Measurements from ENCODE around the gene PCDHGB5.
"Not testable (repeated sequence)": the region's sequence is repeated elsewhere in the genome, so short reads cannot be mapped to it uniquely, and the experiment has no call there.

PCDHGB5 gene

GRCh38 chr5:141430332-141431113 is 32.8 kb downstream of the PCDHGB5 start, which contains the start of gene PCDHGA12:
PCDHGA12 (plus strand) TSS chr5:141430507; CDS start chr5:141430760, 253 bp downstream.
- H3K4me3 ChIP-seq (replicated peaks; ENCODE audit: low read depth, low read length): peak within 1 kb of the TSS; percentile 54
- DNase-seq (ENCODE audit: low read depth): peak; percentile 98

GRCh38 chr5:141431286-141431685 is 33.5 kb downstream of the PCDHGB5 start:
- H3K4me3 ChIP-seq (replicated peaks; ENCODE audit: low read depth, low read length): peak overlapping the region; percentile 54
- DNase-seq (ENCODE audit: low read depth): peak; percentile 71
- TF ChIP-seq CTCF (IDR thresholded peaks at IDR 0.05; ENCODE audit: low read length, missing control alignments): no peak

More at GRCh38 chr5:141430332-141431113, 32.8 kb downstream of the PCDHGB5 start, which contains the start of gene PCDHGA12:
- TF ChIP-seq CTCF (IDR thresholded peaks at IDR 0.05; ENCODE audit: low read length, missing control alignments): peak; percentile 78

GRCh38 chr5:141432308-141432707 is 34.6 kb downstream of the PCDHGB5 start:
- not testable (repeated sequence) for DNase-seq (ENCODE audit: low read depth); H3K4me3 ChIP-seq (replicated peaks; ENCODE audit: low read depth, low read length)

- not testable (repeated sequence) for H3K4me3 ChIP-seq (replicated peaks; ENCODE audit: low read depth, low read length); DNase-seq (ENCODE audit: low read depth)
Observed at GRCh38 chr5:141432726-141433125, 35.0 kb downstream of the PCDHGB5 start.

- TF ChIP-seq CTCF (IDR thresholded peaks at IDR 0.05; ENCODE audit: low read length, missing control alignments): no peak
- H3K4me3 ChIP-seq (replicated peaks; ENCODE audit: low read depth, low read length): no peak overlapping the region
- no peak for DNase-seq (ENCODE audit: low read depth)
Observed at GRCh38 chr5:141434006-141434405, 36.3 kb downstream of the PCDHGB5 start.

GRCh38 chr5:141437221-141437620 is 39.5 kb downstream of the PCDHGB5 start:
- no peak overlapping the region for H3K4me3 ChIP-seq (replicated peaks; ENCODE audit: low read depth, low read length)
- no peak for DNase-seq (ENCODE audit: low read depth)
- no peak for TF ChIP-seq CTCF (IDR thresholded peaks at IDR 0.05; ENCODE audit: low read length, missing control alignments)

- no peak for DNase-seq (ENCODE audit: low read depth)
- no peak for TF ChIP-seq CTCF (IDR thresholded peaks at IDR 0.05; ENCODE audit: low read length, missing control alignments)
- no peak overlapping the region for H3K4me3 ChIP-seq (replicated peaks; ENCODE audit: low read depth, low read length)
Observed at GRCh38 chr5:141439411-141440141, 41.8 kb downstream of the PCDHGB5 start.

All from fibroblast of pulmonary artery (primary cell).